ENCODE measurements around the gene KIAA0930.
A peak's percentile ranks its signal among the peaks of the same experiment; 100 is the strongest.

KIAA0930 gene

GRCh38 chr22:45163099-45163450, 77.6 kb downstream of the KIAA0930 start:
- peak overlapping the region; percentile 93 for H3K4me3 Mint-ChIP-seq
- H3K36me3 Mint-ChIP-seq (ENCODE audit: low read depth): peaks cover 35% of the 10 kb centered on the region
- DNase-seq (ENCODE audit: low spot score): no peak
- H3K27me3 Mint-ChIP-seq (ENCODE audit: low read depth): no peaks in the 10 kb centered on the region
- peaks cover 37% of the 10 kb centered on the region for H3K4me1 Mint-ChIP-seq (ENCODE audit: low read depth)
- peak overlapping the region; percentile 90 for H3K27ac Mint-ChIP-seq
- H3K9me3 Mint-ChIP-seq: no peaks in the 10 kb centered on the region

DNA sequence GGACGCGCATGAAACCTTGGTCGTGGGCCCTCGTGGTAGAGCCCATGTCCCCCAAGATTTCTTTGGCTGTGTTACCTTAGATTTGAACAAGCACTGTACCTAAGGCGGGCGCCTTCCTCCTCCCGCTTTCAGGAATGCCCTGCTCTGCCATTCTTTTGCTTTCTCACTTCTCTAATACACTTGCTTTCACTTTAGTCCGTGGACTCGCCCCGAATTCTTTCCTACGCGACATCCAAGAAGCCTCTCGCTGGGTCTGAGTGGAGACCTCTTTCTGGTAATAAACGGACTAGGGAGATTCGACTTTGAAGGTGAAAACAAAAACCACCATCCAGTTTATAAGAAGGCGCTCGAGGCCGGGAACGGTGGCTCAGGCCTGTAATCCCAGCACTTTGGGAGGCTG, 78.2 kb downstream of the KIAA0930 start:
- H3K4me1 Mint-ChIP-seq (ENCODE audit: low read depth): peaks cover 37% of the 10 kb centered on the region

DNA sequence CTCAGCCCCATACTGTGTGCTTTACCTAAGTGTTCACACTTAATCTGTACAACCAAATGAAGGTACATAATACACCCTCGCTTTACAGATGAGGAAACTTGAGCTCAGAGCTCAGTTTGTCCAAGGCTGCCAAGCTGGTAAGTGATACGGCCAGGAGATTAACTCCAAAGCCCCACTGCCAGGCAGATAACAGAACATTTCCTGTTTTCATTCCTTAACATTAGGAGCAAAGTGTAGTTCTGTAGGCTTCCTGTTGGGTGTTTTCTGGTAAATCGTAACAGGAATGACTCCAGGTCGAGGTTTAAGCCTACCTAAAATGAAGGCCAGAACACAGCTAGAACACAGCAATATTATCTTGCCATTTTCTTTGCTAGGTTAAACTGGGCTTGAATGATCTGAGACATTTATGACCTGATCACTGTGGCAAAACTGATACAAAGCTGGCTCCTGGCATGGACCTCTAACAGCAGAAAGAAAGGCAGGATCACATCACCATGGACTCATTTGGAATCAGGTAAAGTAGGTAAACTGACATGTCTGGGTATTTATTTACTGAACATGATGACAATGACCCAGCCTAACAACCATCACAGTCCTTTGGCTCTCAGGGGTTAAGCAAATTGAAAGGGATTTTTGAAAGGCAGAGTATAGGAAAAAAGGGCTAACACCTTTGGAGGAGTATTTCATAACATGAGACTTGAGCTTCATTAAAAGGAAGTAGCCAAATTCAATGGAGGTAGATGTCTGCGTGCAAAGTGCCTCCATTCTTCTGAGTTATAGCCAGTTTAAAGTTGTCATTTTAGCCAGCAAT, 80.8 kb downstream of the KIAA0930 start:
- peaks cover 24% of the 10 kb centered on the region for H3K4me1 Mint-ChIP-seq (ENCODE audit: low read depth)
- DNase-seq (ENCODE audit: low spot score): no peak
- H3K36me3 Mint-ChIP-seq (ENCODE audit: low read depth): peaks cover 24% of the 10 kb centered on the region
- no peak overlapping the region for H3K27ac Mint-ChIP-seq
- no peaks in the 10 kb centered on the region for H3K9me3 Mint-ChIP-seq
- no peaks in the 10 kb centered on the region for H3K27me3 Mint-ChIP-seq (ENCODE audit: low read depth)
- peak overlapping the region; percentile 2 for H3K4me3 Mint-ChIP-seq

More for the DNA sequence above, 78.2 kb downstream of the KIAA0930 start:
- H3K36me3 Mint-ChIP-seq (ENCODE audit: low read depth): peaks cover 35% of the 10 kb centered on the region
- no peaks in the 10 kb centered on the region for H3K9me3 Mint-ChIP-seq
- H3K4me3 Mint-ChIP-seq: peak overlapping the region; percentile 93
- no peaks in the 10 kb centered on the region for H3K27me3 Mint-ChIP-seq (ENCODE audit: low read depth)
- DNase-seq (ENCODE audit: low spot score): no peak
- H3K27ac Mint-ChIP-seq: peak overlapping the region; percentile 68

DNA sequence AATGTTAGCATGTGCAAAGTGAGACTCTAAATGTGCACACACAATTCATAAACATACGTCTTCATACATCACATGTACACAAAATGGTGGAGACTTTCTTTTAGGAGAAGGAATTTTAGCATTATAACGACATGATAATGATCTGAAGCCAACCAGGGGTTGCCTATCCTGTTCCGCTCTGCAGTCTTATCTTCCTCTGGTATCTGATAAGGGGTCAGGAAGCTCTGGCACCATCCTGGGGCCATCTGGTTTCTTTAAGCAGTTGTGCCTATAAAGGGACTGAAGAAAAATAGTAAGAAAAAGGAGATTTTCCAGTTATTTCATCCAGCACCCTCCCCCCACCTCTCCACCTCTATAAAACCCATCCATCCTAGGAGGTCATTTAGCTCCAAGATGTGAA, 82.8 kb downstream of the KIAA0930 start:
- H3K27me3 Mint-ChIP-seq (ENCODE audit: low read depth): no peaks in the 10 kb centered on the region
- DNase-seq (ENCODE audit: low spot score): no peak
- H3K27ac Mint-ChIP-seq: no peak overlapping the region
- H3K9me3 Mint-ChIP-seq: no peaks in the 10 kb centered on the region
- H3K36me3 Mint-ChIP-seq (ENCODE audit: low read depth): peaks cover 19% of the 10 kb centered on the region
- peaks cover 22% of the 10 kb centered on the region for H3K4me1 Mint-ChIP-seq (ENCODE audit: low read depth)
- H3K4me3 Mint-ChIP-seq: no peak overlapping the region

DNA sequence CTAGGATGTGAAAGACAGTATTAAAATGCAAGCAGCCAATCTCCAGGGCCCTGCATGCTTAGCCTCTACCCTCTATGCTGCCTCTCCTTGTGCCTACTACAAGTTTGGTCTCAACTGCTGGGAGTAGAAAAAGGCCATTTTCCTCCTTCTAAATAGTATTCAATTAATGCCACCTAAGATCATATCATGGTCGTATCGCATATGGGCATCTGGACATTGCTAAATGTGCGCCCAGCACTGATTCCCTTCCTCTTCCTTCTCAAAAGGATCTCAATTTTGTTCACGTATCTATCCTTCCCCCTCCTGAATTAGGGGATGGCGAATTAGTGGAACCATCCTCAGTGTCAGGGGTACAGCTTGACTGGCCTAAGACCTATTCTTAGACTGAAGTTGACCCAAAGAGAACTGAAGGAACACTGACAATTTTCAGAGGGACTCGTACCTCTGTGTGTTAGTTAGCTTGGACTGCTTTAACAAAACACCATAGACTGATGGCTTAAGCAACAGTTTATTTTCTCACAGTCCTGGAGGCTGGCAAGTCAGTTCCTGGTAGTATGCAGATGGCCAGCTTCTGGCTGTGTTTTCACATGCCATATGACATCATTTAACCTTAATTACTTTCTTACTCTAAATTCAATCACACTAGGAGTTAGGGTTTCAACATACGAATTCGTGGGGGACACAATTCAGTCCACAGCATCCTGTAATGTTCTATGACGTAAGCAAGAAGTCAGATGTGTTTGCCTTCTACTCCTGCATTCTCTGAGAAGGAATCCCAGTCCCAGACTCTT, 85.4 kb downstream of the KIAA0930 start:
- Mint-ChIP-seq H3K36me3 (ENCODE audit: low read depth) (peaks cover 9% of the 10 kb centered on the region), H3K4me1 (ENCODE audit: low read depth) (peaks cover 12% of the 10 kb centered on the region), H3K4me3 (no peak overlapping the region), H3K27me3 (ENCODE audit: low read depth) (no peaks in the 10 kb centered on the region), H3K27ac (no peak overlapping the region), H3K9me3 (no peaks in the 10 kb centered on the region)
- DNase-seq (ENCODE audit: low spot score): no peak

DNA sequence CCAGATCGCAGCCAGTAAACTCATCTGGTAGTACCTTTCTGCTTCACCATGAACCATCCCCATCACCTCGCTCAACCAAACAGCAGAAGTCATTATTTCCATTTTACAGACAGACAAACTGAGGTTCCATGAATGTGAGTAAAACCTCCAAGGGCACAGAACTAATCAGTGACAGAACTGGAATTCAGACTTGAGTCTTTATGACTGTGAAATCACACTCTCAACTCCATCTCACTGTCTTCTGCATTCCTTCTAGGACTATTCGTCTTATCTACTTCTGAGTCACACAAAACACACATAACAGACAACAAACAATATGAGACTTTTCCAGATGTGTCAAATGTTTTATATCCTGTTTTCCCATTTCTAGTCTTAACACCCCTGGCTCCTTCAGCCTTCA, 86.3 kb downstream of the KIAA0930 start:
- no peaks in the 10 kb centered on the region for H3K9me3 Mint-ChIP-seq
- DNase-seq (ENCODE audit: low spot score): no peak
- peaks cover 4% of the 10 kb centered on the region for H3K4me1 Mint-ChIP-seq (ENCODE audit: low read depth)
- H3K27ac Mint-ChIP-seq: no peak overlapping the region
- H3K4me3 Mint-ChIP-seq: no peak overlapping the region
- peaks cover 8% of the 10 kb centered on the region for H3K36me3 Mint-ChIP-seq (ENCODE audit: low read depth)
- H3K27me3 Mint-ChIP-seq (ENCODE audit: low read depth): no peaks in the 10 kb centered on the region

GRCh38 chr22:45151503-45151902, 89.2 kb downstream of the KIAA0930 start:
- no peak for DNase-seq (ENCODE audit: low spot score)
- Mint-ChIP-seq H3K27ac (no peak overlapping the region), H3K9me3 (no peaks in the 10 kb centered on the region), H3K4me3 (no peak overlapping the region), H3K27me3 (ENCODE audit: low read depth) (no peaks in the 10 kb centered on the region), H3K36me3 (ENCODE audit: low read depth) (peaks cover 2% of the 10 kb centered on the region), H3K4me1 (ENCODE audit: low read depth) (peaks cover 4% of the 10 kb centered on the region)

DNA sequence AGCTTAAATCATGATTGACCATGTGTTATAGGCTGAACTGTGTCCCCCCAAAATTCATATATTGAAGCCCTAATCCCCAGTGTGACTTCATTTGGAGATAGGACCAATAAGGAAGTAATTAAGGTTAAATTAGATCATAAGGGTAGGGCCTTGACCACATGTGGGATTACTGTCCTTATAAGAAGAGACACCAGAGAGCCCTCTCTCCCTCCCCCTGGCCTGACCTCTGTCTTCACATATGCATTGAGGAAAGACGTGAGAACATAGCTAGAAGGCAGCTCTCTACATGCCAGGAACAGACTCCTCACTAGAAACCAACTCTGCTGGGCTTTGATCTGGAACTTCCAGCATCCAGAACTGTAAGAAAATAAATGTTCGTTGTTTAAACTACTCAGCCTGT, 90.6 kb downstream of the KIAA0930 start:
- peaks cover 4% of the 10 kb centered on the region for H3K4me1 Mint-ChIP-seq (ENCODE audit: low read depth)
- no peak for DNase-seq (ENCODE audit: low spot score)
- no peak overlapping the region for H3K27ac Mint-ChIP-seq
- no peaks in the 10 kb centered on the region for H3K27me3 Mint-ChIP-seq (ENCODE audit: low read depth)
- H3K4me3 Mint-ChIP-seq: no peak overlapping the region
- H3K36me3 Mint-ChIP-seq (ENCODE audit: low read depth): peaks cover 2% of the 10 kb centered on the region
- no peaks in the 10 kb centered on the region for H3K9me3 Mint-ChIP-seq

DNA sequence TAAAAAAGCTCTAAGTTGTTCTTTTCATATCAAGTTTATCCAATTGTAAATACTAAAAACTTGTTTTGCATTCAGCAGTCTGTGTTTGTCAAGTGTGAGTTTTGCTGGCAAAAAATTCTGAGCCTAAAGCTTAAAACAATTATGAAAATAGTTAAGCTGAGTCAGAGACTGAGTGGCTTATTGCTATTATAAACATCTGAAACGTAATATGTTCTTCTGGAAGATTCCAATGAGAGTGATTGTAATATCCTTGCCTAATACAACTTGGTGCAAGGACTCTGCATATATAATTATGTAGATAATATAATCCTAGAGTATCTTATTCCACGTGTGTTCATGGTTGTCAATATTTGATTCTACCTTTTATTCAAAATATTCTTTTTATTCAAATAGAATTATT, 91.0 kb downstream of the KIAA0930 start:
- Mint-ChIP-seq H3K4me1 (ENCODE audit: low read depth) (peaks cover 4% of the 10 kb centered on the region), H3K9me3 (no peaks in the 10 kb centered on the region), H3K36me3 (ENCODE audit: low read depth) (no peaks in the 10 kb centered on the region), H3K4me3 (no peak overlapping the region), H3K27me3 (ENCODE audit: low read depth) (no peaks in the 10 kb centered on the region), H3K27ac (no peak overlapping the region)
- no peak for DNase-seq (ENCODE audit: low spot score)

DNA sequence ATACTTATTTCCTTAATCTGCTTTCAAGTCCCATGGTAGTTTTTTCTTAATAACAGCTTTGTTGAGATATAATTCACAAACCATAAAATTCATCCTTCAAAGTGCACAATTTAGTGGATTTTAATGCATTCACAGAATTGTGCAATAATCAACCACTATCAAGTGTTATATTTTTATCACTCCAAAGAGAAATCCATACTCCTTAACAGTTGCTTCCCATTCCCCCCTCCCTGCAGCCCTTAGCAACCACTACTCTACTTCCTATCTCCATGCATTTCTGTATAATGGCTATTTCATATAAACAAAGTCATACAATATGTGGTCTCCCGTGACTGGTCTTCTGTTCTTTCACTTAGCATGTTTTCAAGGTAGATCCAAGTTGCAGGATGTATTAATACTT, 95.8 kb downstream of the KIAA0930 start:
- Mint-ChIP-seq H3K4me1 (ENCODE audit: low read depth) (no peaks in the 10 kb centered on the region), H3K27ac (no peak overlapping the region), H3K36me3 (ENCODE audit: low read depth) (peaks cover under 1% of the 10 kb centered on the region), H3K27me3 (ENCODE audit: low read depth) (no peaks in the 10 kb centered on the region), H3K4me3 (no peak overlapping the region), H3K9me3 (no peaks in the 10 kb centered on the region)
- no peak for DNase-seq (ENCODE audit: low spot score)

GRCh38 chr22:45142376-45142775, 98.3 kb downstream of the KIAA0930 start:
- Mint-ChIP-seq H3K9me3 (no peaks in the 10 kb centered on the region), H3K4me3 (no peak overlapping the region), H3K36me3 (ENCODE audit: low read depth) (peaks cover 4% of the 10 kb centered on the region), H3K27ac (no peak overlapping the region), H3K4me1 (ENCODE audit: low read depth) (no peaks in the 10 kb centered on the region), H3K27me3 (ENCODE audit: low read depth) (no peaks in the 10 kb centered on the region)
- no peak for DNase-seq (ENCODE audit: low spot score)

Data from T-helper 2 cell treated with Interferon-gamma antibody and Interleukin-4, amounts not matched to agents 5 μg/mL and 100 μg/mL, for 36 hours (primary cell).